ENCODE measurements around the gene ADGRE3.
"Not testable (repeated sequence)": the region's sequence is repeated elsewhere in the genome, so short reads cannot be mapped to it uniquely, and the experiment has no call there.

The ADGRE3 gene

DNA sequence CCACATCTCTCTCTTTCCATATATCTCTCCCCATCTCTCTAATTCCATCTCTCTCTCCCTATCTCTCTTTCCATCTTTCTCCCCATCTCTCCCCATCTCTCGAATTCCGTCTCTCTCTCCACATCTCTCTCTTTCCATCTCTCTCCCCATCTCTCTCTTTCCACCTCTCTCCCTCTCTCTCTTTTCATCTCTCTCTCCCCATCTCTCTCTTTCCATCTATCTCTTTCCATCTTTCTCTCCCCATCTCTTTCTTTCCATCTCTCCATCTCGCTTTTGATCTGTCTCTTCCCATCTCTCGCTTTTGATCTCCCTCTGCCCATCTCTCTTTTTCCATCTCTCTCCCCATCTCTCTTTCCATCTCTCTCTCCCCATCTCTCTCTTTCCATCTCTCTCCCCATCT is 25.6 kb downstream of the ADGRE3 start:
- Histone ChIP-seq H3K4me1 (ENCODE audit: control insufficient read depth, low read depth, low read length) (no peaks in the 10 kb centered on the region), H3K18ac (ENCODE audit: low read length) (no peak overlapping the region), H3K23ac (ENCODE audit: low read length) (no peak overlapping the region), H4K8ac (ENCODE audit: low read depth, low read length) (no peak overlapping the region), H3K4me3 (ENCODE audit: low read length) (no peak overlapping the region), H2BK15ac (replicated peaks; ENCODE audit: low read depth) (no peak overlapping the region), H3K79me2 (ENCODE audit: control insufficient read depth, insufficient read depth, low read length) (no peaks in the 10 kb centered on the region), H3K4me2 (ENCODE audit: low read length) (no peak overlapping the region), H2AK5ac (ENCODE audit: low read length) (no peak overlapping the region), H3K56ac (ENCODE audit: low read length) (no peak overlapping the region), H4K5ac (ENCODE audit: low read length) (no peak overlapping the region), H3K79me1 (ENCODE audit: low read length) (no peaks in the 10 kb centered on the region), H3K36me3 (ENCODE audit: control insufficient read depth, insufficient read depth, low read length) (no peaks in the 10 kb centered on the region), H2BK5ac (ENCODE audit: low read length) (no peak overlapping the region), H3K4ac (ENCODE audit: low read depth, low read length) (no peak overlapping the region), H3K27ac (ENCODE audit: low read depth, low read length) (no peak overlapping the region), H3K27me3 (ENCODE audit: insufficient read depth, low read length, poor library complexity) (no peaks in the 10 kb centered on the region), H3K9ac (ENCODE audit: low read length) (no peak overlapping the region), H2BK120ac (ENCODE audit: low read depth, low read length) (no peak overlapping the region)
- no peak for DNase-seq
- WGBS (ENCODE audit: extremely low coverage, insufficient coverage, low lambda C conversion rate), result over 99% methylated on average over 4 of the region's 4 CpGs

DNA sequence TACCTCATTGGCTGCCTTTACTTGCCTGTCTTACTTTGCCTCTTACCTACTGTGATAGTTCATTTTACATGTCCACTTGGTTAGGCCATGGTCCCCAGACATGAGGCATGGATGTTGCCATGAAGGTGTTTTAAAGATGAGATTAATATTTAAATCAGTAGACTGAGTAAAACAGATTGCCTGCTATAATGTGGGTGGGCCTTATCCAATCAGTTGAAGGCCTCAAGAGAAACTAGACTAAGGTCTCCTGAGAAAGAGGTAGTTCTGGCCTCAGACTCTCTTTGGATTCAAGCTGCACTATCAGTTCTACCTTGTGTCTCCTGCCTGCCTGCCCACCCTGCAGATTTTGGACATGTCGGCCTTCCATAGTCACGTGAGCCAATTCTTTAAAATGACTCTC is 26.1 kb downstream of the ADGRE3 start:
- Histone ChIP-seq H3K18ac (ENCODE audit: low read length) (no peak overlapping the region), H3K36me3 (ENCODE audit: control insufficient read depth, insufficient read depth, low read length) (no peaks in the 10 kb centered on the region)

DNA sequence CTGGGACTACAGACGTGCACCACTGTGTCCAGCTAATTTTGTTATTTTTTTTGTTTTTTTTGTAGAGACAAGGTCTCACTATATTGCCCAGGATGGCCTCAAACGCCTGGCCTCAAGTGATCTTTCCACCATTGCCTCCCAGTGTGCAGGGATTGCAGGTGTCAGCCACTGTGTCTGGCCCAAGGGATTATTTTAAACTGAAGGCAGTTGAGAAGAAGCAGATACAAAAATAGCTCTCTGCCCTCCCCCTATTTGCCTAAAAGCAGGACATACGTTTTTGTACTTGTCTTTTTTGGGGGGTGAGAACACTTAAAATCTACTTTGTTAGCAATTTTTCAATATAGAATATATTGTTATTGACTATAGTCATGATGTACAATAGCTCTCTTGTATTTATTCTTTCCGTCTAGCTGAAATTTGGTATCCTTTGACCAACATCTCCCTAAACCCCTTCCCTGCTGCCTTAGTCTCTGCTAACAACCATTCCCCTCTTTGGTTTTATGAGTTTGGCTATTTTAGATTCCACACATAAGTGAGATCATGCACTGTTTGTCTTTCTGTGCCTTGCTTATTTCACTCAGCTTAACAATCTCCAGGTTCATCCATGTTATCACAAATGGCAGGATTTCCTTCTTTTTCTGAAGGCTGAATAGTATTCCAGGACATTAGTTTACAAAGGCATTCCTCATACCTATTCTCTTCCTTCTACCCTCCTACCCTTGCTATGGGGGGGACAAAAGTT is 34.9 kb downstream of the ADGRE3 start:
- Histone ChIP-seq H2BK120ac (ENCODE audit: low read depth, low read length) (no peak overlapping the region), H4K5ac (ENCODE audit: low read length) (no peak overlapping the region), H3K56ac (ENCODE audit: low read length) (no peak overlapping the region), H3K9ac (ENCODE audit: low read length) (no peak overlapping the region), H3K4me2 (ENCODE audit: low read length) (no peak overlapping the region), H3K18ac (ENCODE audit: low read length) (no peak overlapping the region), H3K79me2 (ENCODE audit: control insufficient read depth, insufficient read depth, low read length) (no peaks in the 10 kb centered on the region), H2BK5ac (ENCODE audit: low read length) (no peak overlapping the region), H2BK15ac (replicated peaks; ENCODE audit: low read depth) (no peak overlapping the region), H4K8ac (ENCODE audit: low read depth, low read length) (no peak overlapping the region), H3K4me3 (ENCODE audit: low read length) (no peak overlapping the region), H3K36me3 (ENCODE audit: control insufficient read depth, insufficient read depth, low read length) (no peaks in the 10 kb centered on the region), H3K4me1 (ENCODE audit: control insufficient read depth, low read depth, low read length) (no peaks in the 10 kb centered on the region), H3K27me3 (ENCODE audit: insufficient read depth, low read length, poor library complexity) (no peaks in the 10 kb centered on the region), H3K79me1 (ENCODE audit: low read length) (no peaks in the 10 kb centered on the region), H2AK5ac (ENCODE audit: low read length) (no peak overlapping the region), H3K23ac (ENCODE audit: low read length) (no peak overlapping the region), H3K4ac (ENCODE audit: low read depth, low read length) (no peak overlapping the region), H3K27ac (ENCODE audit: low read depth, low read length) (no peak overlapping the region)
- no CpG with 5 or more reads among the region's 4 CpGs for WGBS (ENCODE audit: extremely low coverage, insufficient coverage, low lambda C conversion rate)
- no peak for DNase-seq

More for the DNA sequence above, 26.1 kb downstream of the ADGRE3 start:
- Histone ChIP-seq H3K27me3 (ENCODE audit: insufficient read depth, low read length, poor library complexity) (no peaks in the 10 kb centered on the region), H3K4ac (ENCODE audit: low read depth, low read length) (no peak overlapping the region), H3K4me2 (ENCODE audit: low read length) (no peak overlapping the region), H3K9ac (ENCODE audit: low read length) (no peak overlapping the region), H3K79me2 (ENCODE audit: control insufficient read depth, insufficient read depth, low read length) (no peaks in the 10 kb centered on the region), H4K8ac (ENCODE audit: low read depth, low read length) (no peak overlapping the region), H3K4me1 (ENCODE audit: control insufficient read depth, low read depth, low read length) (no peaks in the 10 kb centered on the region), H2AK5ac (ENCODE audit: low read length) (no peak overlapping the region), H2BK5ac (ENCODE audit: low read length) (no peak overlapping the region), H3K27ac (ENCODE audit: low read depth, low read length) (no peak overlapping the region), H3K23ac (ENCODE audit: low read length) (no peak overlapping the region), H3K4me3 (ENCODE audit: low read length) (no peak overlapping the region), H2BK15ac (replicated peaks; ENCODE audit: low read depth) (no peak overlapping the region), H3K79me1 (ENCODE audit: low read length) (no peaks in the 10 kb centered on the region), H4K5ac (ENCODE audit: low read length) (no peak overlapping the region), H2BK120ac (ENCODE audit: low read depth, low read length) (no peak overlapping the region), H3K56ac (ENCODE audit: low read length) (no peak overlapping the region)
- DNase-seq, result no peak
- WGBS (ENCODE audit: extremely low coverage, insufficient coverage, low lambda C conversion rate), result no CpG with 5 or more reads among the region's 2 CpGs

DNA sequence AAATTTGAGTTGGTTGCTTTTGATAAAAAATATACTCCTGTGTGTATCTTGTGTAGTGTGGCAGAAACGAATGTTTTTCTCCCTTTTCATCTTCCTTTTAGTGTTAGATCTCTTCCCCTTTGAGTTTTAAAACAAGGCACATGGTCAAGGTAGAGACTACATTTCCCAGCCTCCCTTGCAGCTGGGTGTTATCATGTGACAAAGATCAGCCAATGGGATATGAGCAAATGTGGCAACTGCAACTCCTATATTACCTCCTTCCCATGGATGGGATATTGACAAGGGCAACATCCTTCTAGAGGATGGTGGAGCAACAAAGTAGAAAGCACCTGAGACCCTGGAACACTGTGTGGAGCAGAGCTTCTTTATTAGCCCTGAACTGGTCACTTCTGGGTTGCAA is 42.4 kb downstream of the ADGRE3 start:
- Histone ChIP-seq H3K4ac (ENCODE audit: low read depth, low read length) (no peak overlapping the region), H4K8ac (ENCODE audit: low read depth, low read length) (no peak overlapping the region), H3K23ac (ENCODE audit: low read length) (no peak overlapping the region), H2BK15ac (replicated peaks; ENCODE audit: low read depth) (no peak overlapping the region), H3K4me1 (ENCODE audit: control insufficient read depth, low read depth, low read length) (no peaks in the 10 kb centered on the region), H2BK120ac (ENCODE audit: low read depth, low read length) (no peak overlapping the region), H2AK5ac (ENCODE audit: low read length) (no peak overlapping the region), H3K18ac (ENCODE audit: low read length) (no peak overlapping the region), H3K9ac (ENCODE audit: low read length) (no peak overlapping the region), H3K4me3 (ENCODE audit: low read length) (no peak overlapping the region), H3K27me3 (ENCODE audit: insufficient read depth, low read length, poor library complexity) (no peaks in the 10 kb centered on the region), H3K36me3 (ENCODE audit: control insufficient read depth, insufficient read depth, low read length) (no peaks in the 10 kb centered on the region), H3K79me1 (ENCODE audit: low read length) (no peaks in the 10 kb centered on the region), H3K4me2 (ENCODE audit: low read length) (no peak overlapping the region), H3K56ac (ENCODE audit: low read length) (no peak overlapping the region), H4K5ac (ENCODE audit: low read length) (no peak overlapping the region), H3K79me2 (ENCODE audit: control insufficient read depth, insufficient read depth, low read length) (no peaks in the 10 kb centered on the region), H2BK5ac (ENCODE audit: low read length) (no peak overlapping the region), H3K27ac (ENCODE audit: low read depth, low read length) (no peak overlapping the region)
- peak; percentile 41 for DNase-seq
- WGBS (ENCODE audit: extremely low coverage, insufficient coverage, low lambda C conversion rate), result no CpG with 5 or more reads among the region's 1 CpG

DNA sequence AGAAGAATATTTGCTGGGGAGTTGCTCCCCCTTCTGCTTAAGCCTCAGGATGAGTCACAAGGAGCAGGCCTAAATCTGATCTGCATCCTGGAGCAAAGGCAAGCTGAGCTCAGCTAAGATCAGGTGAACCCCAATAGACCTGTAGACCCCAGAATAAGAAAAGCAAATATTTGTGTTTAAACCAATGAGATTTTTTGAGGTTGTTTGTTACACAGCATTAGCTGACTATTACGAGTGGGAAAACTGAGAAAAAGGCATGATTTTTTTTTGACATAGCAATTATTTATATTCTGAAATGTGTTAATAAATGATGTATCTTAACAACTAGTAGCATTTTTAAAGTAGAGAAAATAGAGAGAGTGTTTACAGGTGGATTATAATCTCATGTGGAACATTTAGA is 45.1 kb downstream of the ADGRE3 start:
- Histone ChIP-seq H3K36me3 (ENCODE audit: control insufficient read depth, insufficient read depth, low read length) (no peaks in the 10 kb centered on the region), H3K27ac (ENCODE audit: low read depth, low read length) (no peak overlapping the region), H3K27me3 (ENCODE audit: insufficient read depth, low read length, poor library complexity) (no peaks in the 10 kb centered on the region), H3K4ac (ENCODE audit: low read depth, low read length) (no peak overlapping the region), H2BK15ac (replicated peaks; ENCODE audit: low read depth) (no peak overlapping the region), H4K5ac (ENCODE audit: low read length) (no peak overlapping the region), H2BK5ac (ENCODE audit: low read length) (no peak overlapping the region), H3K79me2 (ENCODE audit: control insufficient read depth, insufficient read depth, low read length) (no peaks in the 10 kb centered on the region), H3K79me1 (ENCODE audit: low read length) (no peaks in the 10 kb centered on the region), H3K4me2 (ENCODE audit: low read length) (no peak overlapping the region), H3K18ac (ENCODE audit: low read length) (no peak overlapping the region), H3K23ac (ENCODE audit: low read length) (no peak overlapping the region), H3K56ac (ENCODE audit: low read length) (no peak overlapping the region), H3K9ac (ENCODE audit: low read length) (no peak overlapping the region), H2BK120ac (ENCODE audit: low read depth, low read length) (no peak overlapping the region), H2AK5ac (ENCODE audit: low read length) (no peak overlapping the region), H3K4me1 (ENCODE audit: control insufficient read depth, low read depth, low read length) (no peaks in the 10 kb centered on the region), H3K4me3 (ENCODE audit: low read length) (no peak overlapping the region), H4K8ac (ENCODE audit: low read depth, low read length) (no peak overlapping the region)
- no peak for DNase-seq
- WGBS (ENCODE audit: extremely low coverage, insufficient coverage, low lambda C conversion rate), result no CpG with 5 or more reads among the region's 1 CpG

DNA sequence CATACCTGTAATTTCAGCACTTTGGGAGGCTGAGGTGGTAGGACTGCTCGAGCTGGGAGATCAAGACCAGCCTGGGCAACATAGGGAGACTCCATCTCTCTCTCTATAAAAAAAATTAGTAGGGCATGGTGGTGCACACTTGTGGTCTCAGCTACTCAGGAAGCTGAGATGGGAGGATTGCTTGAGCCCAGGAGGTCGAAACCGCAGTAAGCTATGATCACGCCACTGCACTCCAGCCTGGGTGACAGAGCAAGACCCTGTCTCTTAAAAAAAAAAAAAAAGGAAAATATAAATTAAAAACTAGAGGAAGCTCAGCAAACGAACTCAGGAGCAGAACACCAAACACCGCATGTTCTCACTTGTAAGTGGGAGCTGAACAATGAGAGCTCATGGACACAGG is 50.2 kb downstream of the ADGRE3 start:
- not testable (repeated sequence) for H4K8ac ChIP-seq (ENCODE audit: low read depth, low read length); H3K4me1 ChIP-seq (ENCODE audit: control insufficient read depth, low read depth, low read length); H3K27ac ChIP-seq (ENCODE audit: low read depth, low read length); H3K79me1 ChIP-seq (ENCODE audit: low read length); H2BK5ac ChIP-seq (ENCODE audit: low read length); H3K18ac ChIP-seq (ENCODE audit: low read length); H3K9ac ChIP-seq (ENCODE audit: low read length); H2BK120ac ChIP-seq (ENCODE audit: low read depth, low read length); H3K4ac ChIP-seq (ENCODE audit: low read depth, low read length); H3K4me3 ChIP-seq (ENCODE audit: low read length); H4K5ac ChIP-seq (ENCODE audit: low read length); H2BK15ac ChIP-seq (replicated peaks; ENCODE audit: low read depth); H3K79me2 ChIP-seq (ENCODE audit: control insufficient read depth, insufficient read depth, low read length); H3K23ac ChIP-seq (ENCODE audit: low read length); H3K36me3 ChIP-seq (ENCODE audit: control insufficient read depth, insufficient read depth, low read length); H3K27me3 ChIP-seq (ENCODE audit: insufficient read depth, low read length, poor library complexity); H3K56ac ChIP-seq (ENCODE audit: low read length); DNase-seq; H3K4me2 ChIP-seq (ENCODE audit: low read length); H2AK5ac ChIP-seq (ENCODE audit: low read length)
- WGBS (ENCODE audit: extremely low coverage, insufficient coverage, low lambda C conversion rate), result no CpG with 5 or more reads among the region's 6 CpGs

All from mesendoderm (in vitro differentiated cells).